ENCODE results near the gene AP1S1. TPM values are rescaled to one million over a fixed set of nuclear protein-coding genes. Genes with fewer than 3 reads are reported as not detected.

AP1S1 gene
- polyA plus RNA-seq, 1 experiment, result 197 TPM

DNA sequence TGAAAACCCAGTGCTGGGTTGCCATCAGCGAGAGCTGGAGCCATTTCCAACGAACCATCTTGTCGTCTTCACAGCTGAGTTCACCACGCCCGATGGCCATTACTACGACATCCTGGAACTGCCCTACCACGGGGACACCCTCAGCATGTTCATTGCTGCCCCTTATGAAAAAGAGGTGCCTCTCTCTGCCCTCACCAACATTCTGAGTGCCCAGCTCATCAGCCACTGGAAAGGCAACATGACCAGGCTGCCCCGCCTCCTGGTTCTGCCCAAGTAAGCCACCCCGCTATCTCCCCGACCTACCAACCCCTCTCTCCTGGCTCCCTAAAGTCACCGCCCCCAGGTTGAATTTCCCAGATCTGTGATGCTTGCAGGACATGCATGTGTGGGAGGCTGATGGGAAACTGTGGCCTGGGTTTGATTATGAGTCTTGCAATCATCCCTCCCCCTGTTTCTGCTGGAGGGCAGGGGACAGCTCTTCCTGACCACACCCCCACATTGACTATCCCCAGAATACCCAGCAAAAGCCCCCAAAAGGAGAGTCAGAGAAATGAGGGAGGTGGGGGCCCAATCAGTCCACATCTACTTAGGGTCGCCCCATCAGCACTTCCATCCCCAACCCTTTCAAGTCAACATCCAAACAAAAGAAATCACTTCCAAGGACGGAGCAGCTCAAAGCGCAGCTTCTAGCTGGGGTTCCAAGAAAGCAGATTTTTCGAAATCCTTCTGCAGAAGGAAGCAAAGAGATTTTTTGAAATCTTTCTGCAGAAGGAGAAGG is 20.5 kb upstream of the AP1S1 start:
- TF ChIP-seq CTCF (IDR thresholded peaks at IDR 0.05; ENCODE audit: low read depth, low read length), result no peak
- DNase-seq (ENCODE audit: low read depth, low spot score), result no peak
- peak overlapping the region; percentile 52 for H3K27ac ChIP-seq (ENCODE audit: low read depth, low read length)

GRCh38 chr7:101134399-101134980 is 19.8 kb upstream of the AP1S1 start:
- no peak for DNase-seq (ENCODE audit: low read depth, low spot score)
- Histone ChIP-seq H3K27ac (ENCODE audit: low read depth, low read length) (peak overlapping the region; percentile 34), H3K27me3 (ENCODE audit: control insufficient read depth, insufficient read depth, low read length) (no peaks in the 10 kb centered on the region), H3K9me3 (ENCODE audit: control insufficient read depth, insufficient read depth, low read length) (peaks cover 3% of the 10 kb centered on the region; the same call in 1 of the 2 replicates), H3K4me3 (ENCODE audit: low read depth, low read length) (no peak overlapping the region)
- CTCF ChIA-PET, result interaction anchor here (0.7 to 3.1 kb wide), 5 partner anchors 10 to 58 kb away, joined by 5 to 26 read pairs (median 10); partner anchors contain the start of gene AP1S1
- no peak for TF ChIP-seq CTCF (IDR thresholded peaks at IDR 0.05; ENCODE audit: low read depth, low read length)
- POLR2A ChIA-PET, result interaction anchor here (0.5 to 2.9 kb wide), 8 partner anchors 12 to 49 kb away, joined by 3 to 12 read pairs (median 4); partner anchors contain the start of gene TRIM56

More for the DNA sequence above, 20.5 kb upstream of the AP1S1 start:
- H3K4me3 ChIP-seq (ENCODE audit: low read depth, low read length), result 0 out of 2 replicates have a peak overlapping the region, but pooled peaks have one; percentile 2
- H3K27me3 ChIP-seq (ENCODE audit: control insufficient read depth, insufficient read depth, low read length), result no peaks in the 10 kb centered on the region
- H3K9me3 ChIP-seq (ENCODE audit: control insufficient read depth, insufficient read depth, low read length), result peaks cover 3% of the 10 kb centered on the region; the same call in 1 of the 2 replicates
- ChIA-PET CTCF (interaction anchor here (1.7 to 3.1 kb wide), 4 partner anchors 10 to 59 kb away, joined by 5 to 26 read pairs (median 10); no protein-coding TSS in a partner anchor), POLR2A (interaction anchor here (0.9 to 2.9 kb wide), 6 partner anchors 11 to 48 kb away, joined by 3 to 12 read pairs (median 4); partner anchors contain the start of gene TRIM56)

- DNase-seq (ENCODE audit: low read depth, low spot score), result no peak
- ChIA-PET POLR2A (interaction anchor here (1.1 kb wide), 1 partner anchor 20 kb away, joined by 4 read pairs; no protein-coding TSS in a partner anchor), CTCF (interaction anchor here (0.6 to 3.2 kb wide), 7 partner anchors 10 to 53 kb away, joined by 3 to 12 read pairs (median 3); partner anchors contain the start of genes SERPINE1, TRIM56 and VGF)
- no peaks in the 10 kb centered on the region for H3K27me3 ChIP-seq (ENCODE audit: control insufficient read depth, insufficient read depth, low read length)
- no peaks in the 10 kb centered on the region for H3K9me3 ChIP-seq (ENCODE audit: control insufficient read depth, insufficient read depth, low read length)
- no peak for TF ChIP-seq CTCF (IDR thresholded peaks at IDR 0.05; ENCODE audit: low read depth, low read length)
- no peak overlapping the region for H3K4me3 ChIP-seq (ENCODE audit: low read depth, low read length)
- H3K27ac ChIP-seq (ENCODE audit: low read depth, low read length), result peak overlapping the region; percentile 81
These were observed 16.5 kb upstream of the AP1S1 start for GRCh38 chr7:101137651-101138212.

- peak; percentile 69 for TF ChIP-seq CTCF (IDR thresholded peaks at IDR 0.05; ENCODE audit: low read depth, low read length)
- POLR2A ChIA-PET, result interaction anchor here (0.5 to 1.1 kb wide), 3 partner anchors 12 to 21 kb away, joined by 4 to 12 read pairs (median 5); partner anchors contain the start of gene SERPINE1
- CTCF ChIA-PET, result interaction anchor here (0.6 to 3.2 kb wide), 8 partner anchors 9 to 54 kb away, joined by 3 to 12 read pairs (median 4); partner anchors contain the start of genes SERPINE1, TRIM56 and VGF
- peak; percentile 89 for DNase-seq (ENCODE audit: low read depth, low spot score)
- Histone ChIP-seq H3K4me3 (ENCODE audit: low read depth, low read length) (no peak overlapping the region), H3K9me3 (ENCODE audit: control insufficient read depth, insufficient read depth, low read length) (no peaks in the 10 kb centered on the region), H3K27me3 (ENCODE audit: control insufficient read depth, insufficient read depth, low read length) (no peaks in the 10 kb centered on the region), H3K27ac (ENCODE audit: low read depth, low read length) (peak overlapping the region; percentile 81)
These were observed 15.9 kb upstream of the AP1S1 start for GRCh38 chr7:101138213-101138870.

Measured in AG04450 (cell line).